Stomach smooth muscle (tissue), 2 donors: Measurements from ENCODE around the gene CACNA1S.

Experiments used
- H3K27ac ChIP-seq: one replicate; pipeline ENCODE4 v1.7.0; 2013; ENCODE audit warnings: mild to moderate bottlenecking, low read length, inconsistent platforms
- H3K27me3 ChIP-seq, 2 donors: one replicate each; pipeline ENCODE4 v1.7.0; 2013; ENCODE audit warnings: low read length in 2 of 2; ENCODE audit not compliant: insufficient read depth in 2 of 2, control insufficient read depth in 1 of 2
- H3K36me3 ChIP-seq, 2 donors: one replicate each; pipeline ENCODE4 v1.7.0; 2013; ENCODE audit warnings: low read length in 2 of 2; ENCODE audit not compliant: control insufficient read depth in 2 of 2, insufficient read depth in 2 of 2
- H3K4me1 ChIP-seq: one replicate; pipeline ENCODE4 v1.7.0; 2013; ENCODE audit warnings: low read length; ENCODE audit not compliant: control insufficient read depth, insufficient read depth
- H3K4me3 ChIP-seq, 2 donors: one replicate each; pipeline ENCODE4 v1.7.0; 2013; ENCODE audit warnings: low read length in 2 of 2
- H3K9ac ChIP-seq, 2 donors: one replicate each; pipeline ENCODE4 v1.7.0; 2013; ENCODE audit warnings: low read length in 2 of 2, mild to moderate bottlenecking in 1 of 2
- H3K9me3 ChIP-seq, 2 donors: one replicate each; pipeline ENCODE4 v1.7.0; 2013; ENCODE audit warnings: low read length in 2 of 2; ENCODE audit not compliant: control insufficient read depth in 2 of 2
- donor health status: healthy.
- donor health status: Pancreatic carcinoma.

CACNA1S gene

GRCh38 chr1:201001962-201002361, 110.3 kb downstream of the CACNA1S start:
- no peak overlapping the region for H3K27ac ChIP-seq
- no peaks in the 10 kb centered on the region for H3K36me3 ChIP-seq

GRCh38 chr1:201000391-201000790, 111.8 kb downstream of the CACNA1S start:
- no peak overlapping the region for H3K4me3 ChIP-seq
- no peaks in the 10 kb centered on the region for H3K36me3 ChIP-seq
- no peaks in the 10 kb centered on the region for H3K4me1 ChIP-seq
- no peaks in the 10 kb centered on the region for H3K27me3 ChIP-seq
- H3K9ac ChIP-seq, result no peak overlapping the region
- H3K27ac ChIP-seq, result no peak overlapping the region
- no peaks in the 10 kb centered on the region for H3K9me3 ChIP-seq

More at GRCh38 chr1:201001962-201002361, 110.3 kb downstream of the CACNA1S start:
- no peaks in the 10 kb centered on the region for H3K9me3 ChIP-seq
- H3K27me3 ChIP-seq, result no peaks in the 10 kb centered on the region
- H3K4me3 ChIP-seq, result no peak overlapping the region
- no peak overlapping the region for H3K9ac ChIP-seq
- no peaks in the 10 kb centered on the region for H3K4me1 ChIP-seq

GRCh38 chr1:200999667-201000066, 112.6 kb downstream of the CACNA1S start:
- Histone ChIP-seq H3K9me3 (no peaks in the 10 kb centered on the region), H3K4me1 (no peaks in the 10 kb centered on the region), H3K4me3 (no peak overlapping the region), H3K36me3 (no peaks in the 10 kb centered on the region), H3K27me3 (no peaks in the 10 kb centered on the region), H3K9ac (no peak overlapping the region), H3K27ac (no peak overlapping the region)

- no peak overlapping the region for H3K9ac ChIP-seq
- H3K27ac ChIP-seq, result no peak overlapping the region
- H3K36me3 ChIP-seq, result no peaks in the 10 kb centered on the region
- H3K4me3 ChIP-seq, result no peak overlapping the region
- H3K9me3 ChIP-seq, result no peaks in the 10 kb centered on the region
- H3K4me1 ChIP-seq, result no peaks in the 10 kb centered on the region
- H3K27me3 ChIP-seq, result no peaks in the 10 kb centered on the region
Measured at GRCh38 chr1:200998323-200998722, 113.9 kb downstream of the CACNA1S start.

- Histone ChIP-seq H3K36me3 (no peaks in the 10 kb centered on the region), H3K4me3 (no peak overlapping the region), H3K9ac (no peak overlapping the region), H3K27me3 (no peaks in the 10 kb centered on the region), H3K4me1 (no peaks in the 10 kb centered on the region), H3K27ac (no peak overlapping the region), H3K9me3 (no peaks in the 10 kb centered on the region)
Measured at GRCh38 chr1:200992382-200993048, 119.7 kb downstream of the CACNA1S start.

- Histone ChIP-seq H3K36me3 (no peaks in the 10 kb centered on the region), H3K27me3 (no peaks in the 10 kb centered on the region), H3K4me3 (no peak overlapping the region), H3K9me3 (no peaks in the 10 kb centered on the region), H3K9ac (no peak overlapping the region), H3K4me1 (no peaks in the 10 kb centered on the region), H3K27ac (no peak overlapping the region)
Measured at GRCh38 chr1:200991097-200991614, 121.1 kb downstream of the CACNA1S start.

GRCh38 chr1:200990114-200990513, 122.1 kb downstream of the CACNA1S start:
- H3K4me1 ChIP-seq, result no peaks in the 10 kb centered on the region
- H3K36me3 ChIP-seq, result no peaks in the 10 kb centered on the region
- H3K27me3 ChIP-seq, result no peaks in the 10 kb centered on the region
- no peak overlapping the region for H3K9ac ChIP-seq
- no peak overlapping the region for H3K4me3 ChIP-seq
- no peaks in the 10 kb centered on the region for H3K9me3 ChIP-seq
- no peak overlapping the region for H3K27ac ChIP-seq
